Measurements from ENCODE around the gene RPTN.
A peak's percentile ranks its signal among the peaks of the same experiment; 100 is the strongest.
"Not testable (repeated sequence)": the region's sequence is repeated elsewhere in the genome, so short reads cannot be mapped to it uniquely, and the experiment has no call there.

The RPTN gene

GRCh38 chr1:152166966-152167365 is 7.9 kb upstream of the RPTN start:
- no peak for FAIRE-seq
- DNase-seq (ENCODE audit: low spot score) = no peak

- DNase-seq (ENCODE audit: low spot score) (no peak), FAIRE-seq (no peak)
Observed at GRCh38 chr1:152165286-152166077, 6.5 kb upstream of the RPTN start.

GRCh38 chr1:152164517-152165136 is 5.6 kb upstream of the RPTN start:
- no peak for DNase-seq (ENCODE audit: low spot score)
- no peak for FAIRE-seq

- FAIRE-seq (peak; percentile 30), DNase-seq (ENCODE audit: low spot score) (peak; percentile 76)
Observed at GRCh38 chr1:152162792-152163463, 3.9 kb upstream of the RPTN start.

GRCh38 chr1:152160576-152160975 is 1.5 kb upstream of the RPTN start:
- FAIRE-seq (no peak), DNase-seq (ENCODE audit: low spot score) (no peak)

- DNase-seq (ENCODE audit: low spot score) = no peak
- FAIRE-seq = no peak
Observed at GRCh38 chr1:152153996-152154395, 5.0 kb downstream of the RPTN start.

GRCh38 chr1:152151646-152152045 is 7.4 kb downstream of the RPTN start:
- FAIRE-seq = no peak

GRCh38 chr1:152148981-152149380 is 10.0 kb downstream of the RPTN start:
- DNase-seq (ENCODE audit: low spot score) = no peak
- FAIRE-seq = no peak

More at GRCh38 chr1:152151646-152152045, 7.4 kb downstream of the RPTN start:
- no peak for DNase-seq (ENCODE audit: low spot score)

- DNase-seq (ENCODE audit: low spot score) = no peak
- no peak for FAIRE-seq
Observed at GRCh38 chr1:152148051-152148450, 11.0 kb downstream of the RPTN start.

GRCh38 chr1:152145769-152146168 is 13.3 kb downstream of the RPTN start:
- DNase-seq (ENCODE audit: low spot score) = no peak
- no peak for FAIRE-seq

- FAIRE-seq; DNase-seq (ENCODE audit: low spot score): not testable (repeated sequence)
Observed at GRCh38 chr1:152144674-152145183, 14.3 kb downstream of the RPTN start.

GRCh38 chr1:152143150-152143887 is 15.7 kb downstream of the RPTN start:
- DNase-seq (ENCODE audit: low spot score) (no peak), FAIRE-seq (peak; percentile 5)

GRCh38 chr1:152141971-152142584 is 16.9 kb downstream of the RPTN start:
- DNase-seq (ENCODE audit: low spot score) (peak; percentile 51), FAIRE-seq (no peak)

- DNase-seq (ENCODE audit: low spot score) (no peak), FAIRE-seq (no peak)
Observed at GRCh38 chr1:152137215-152137614, 21.8 kb downstream of the RPTN start.

- FAIRE-seq (no peak), DNase-seq (ENCODE audit: low spot score) (no peak)
Observed at GRCh38 chr1:152130186-152130585, 28.8 kb downstream of the RPTN start.

- DNase-seq (ENCODE audit: low spot score) (no peak), FAIRE-seq (no peak)
Observed at GRCh38 chr1:152127673-152128072, 31.4 kb downstream of the RPTN start.

- FAIRE-seq (no peak), DNase-seq (ENCODE audit: low spot score) (no peak)
Observed at GRCh38 chr1:152125834-152126443, 33.1 kb downstream of the RPTN start.

GRCh38 chr1:152118915-152119314 is 40.1 kb downstream of the RPTN start:
- no peak for FAIRE-seq
- no peak for DNase-seq (ENCODE audit: low spot score)

- DNase-seq (ENCODE audit: low spot score) (no peak), FAIRE-seq (no peak)
Observed at GRCh38 chr1:152115344-152115743, 43.7 kb downstream of the RPTN start, which contains the start of gene TCHH. Gene TCHH, minus strand, starts transcription at chr1:152115444. Its CDS starts 1,364 bp downstream, at chr1:152114080.

- FAIRE-seq = no peak
- no peak for DNase-seq (ENCODE audit: low spot score)
Observed at GRCh38 chr1:152112885-152113432, 46.1 kb downstream of the RPTN start.

Measured in urothelium cell line (cell line).